ENCODE results near the gene SCN1B.
A peak's percentile ranks its signal among the peaks of the same experiment; 100 is the strongest.

Gene SCN1B

DNA sequence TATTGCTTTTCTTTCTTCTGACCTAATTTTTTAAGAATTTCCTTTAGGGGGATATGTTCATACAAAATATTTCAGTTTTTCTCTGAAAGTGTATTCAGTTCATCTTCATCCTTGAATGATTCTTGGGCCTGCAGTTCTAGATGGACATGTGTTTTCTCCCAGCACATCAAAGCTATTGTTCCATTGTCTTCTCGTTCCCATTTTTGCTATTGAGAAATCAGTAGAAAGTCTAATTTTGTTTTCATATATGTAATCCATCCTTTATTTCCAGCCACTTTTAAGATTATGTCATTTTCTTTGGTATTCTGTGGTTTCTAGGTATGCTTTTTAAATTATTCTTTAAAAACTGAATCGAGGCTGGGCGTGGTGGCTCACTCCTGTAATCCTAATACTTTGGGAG is 46.0 kb upstream of the SCN1B start:
- Histone ChIP-seq H3K4me1 (ENCODE audit: insufficient read depth, low read length) (peaks cover 7% of the 10 kb centered on the region; the same call in 1 of the 2 replicates), H4K20me1 (ENCODE audit: insufficient read depth, low read length) (no peaks in the 10 kb centered on the region), H3K27me3 (ENCODE audit: insufficient read depth, low read length, poor library complexity) (no peaks in the 10 kb centered on the region), H3K79me2 (ENCODE audit: insufficient read depth, low read length) (no peaks in the 10 kb centered on the region), H3K9ac (ENCODE audit: low read depth, low read length) (no peak overlapping the region), H3K4me2 (ENCODE audit: insufficient read depth, low read length) (no peak overlapping the region), H3K27ac (ENCODE audit: low read length) (no peak overlapping the region), H3K9me3 (ENCODE audit: insufficient read depth, low read length, severe bottlenecking) (no peaks in the 10 kb centered on the region), H3K4me3 (ENCODE audit: low read depth in 1 of 2, low read length in 2 of 2) (no peak overlapping the region), H2AFZ (ENCODE audit: low read depth, low read length) (no peak overlapping the region), H3K36me3 (ENCODE audit: insufficient read depth, low read length) (no peaks in the 10 kb centered on the region)
- no peak for ATAC-seq (ENCODE audit: insufficient read depth, low read depth)
- TF ChIP-seq EZH2 (IDR thresholded peaks at IDR 0.05; ENCODE audit: borderline replicate concordance, low read depth, low read length, severe bottlenecking) (no peak), CTCF (IDR thresholded peaks at IDR 0.05; ENCODE audit: borderline replicate concordance, extremely low read depth, low read length, poor library complexity, severe bottlenecking) (no peak)
- no peak for DNase-seq

DNA sequence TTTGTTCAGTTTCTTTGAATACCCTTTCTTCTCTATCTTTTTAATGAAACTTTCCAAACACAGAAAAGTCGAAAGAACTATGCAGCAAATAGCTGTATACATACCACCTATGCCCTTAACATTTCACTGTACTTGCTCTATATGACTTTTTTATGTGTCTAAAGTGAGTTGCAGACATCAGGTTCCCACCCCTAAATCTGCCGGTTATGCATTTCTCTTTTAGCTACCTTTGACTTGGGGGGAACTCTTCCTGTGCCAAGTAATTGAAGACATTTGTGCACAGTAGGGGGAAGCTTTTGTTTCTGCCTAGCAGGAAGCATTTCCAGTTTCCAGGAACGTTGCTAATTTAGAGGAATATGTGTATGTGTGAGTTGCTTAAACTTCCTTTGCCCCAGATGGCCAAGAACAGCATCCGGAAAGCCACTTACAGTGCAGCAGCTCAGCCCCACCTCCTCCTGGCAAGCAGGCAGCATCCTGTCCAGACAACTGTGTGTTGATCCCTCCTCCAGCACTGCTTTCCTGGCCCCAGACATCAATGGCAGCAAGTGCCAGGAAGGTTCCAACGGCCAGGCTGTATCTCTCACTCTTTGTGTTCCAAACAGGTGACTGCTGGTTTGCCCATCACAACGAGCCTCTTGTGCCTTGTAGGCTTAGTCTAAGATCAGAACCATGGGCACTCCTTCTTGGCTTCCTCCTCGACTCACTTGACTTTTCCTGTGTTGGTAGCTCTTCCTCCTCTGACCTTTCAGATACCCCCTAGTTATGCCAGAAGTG is 44.8 kb upstream of the SCN1B start:
- no peaks in the 10 kb centered on the region for H4K20me1 ChIP-seq (ENCODE audit: insufficient read depth, low read length)
- no peak overlapping the region for H3K9ac ChIP-seq (ENCODE audit: low read depth, low read length)
- no peaks in the 10 kb centered on the region for H3K27me3 ChIP-seq (ENCODE audit: insufficient read depth, low read length, poor library complexity)
- TF ChIP-seq CTCF (IDR thresholded peaks at IDR 0.05; ENCODE audit: borderline replicate concordance, extremely low read depth, low read length, poor library complexity, severe bottlenecking) (no peak), EZH2 (IDR thresholded peaks at IDR 0.05; ENCODE audit: borderline replicate concordance, low read depth, low read length, severe bottlenecking) (no peak)
- no peaks in the 10 kb centered on the region for H3K36me3 ChIP-seq (ENCODE audit: insufficient read depth, low read length)
- no peaks in the 10 kb centered on the region for H3K9me3 ChIP-seq (ENCODE audit: insufficient read depth, low read length, severe bottlenecking)
- H2AFZ ChIP-seq (ENCODE audit: low read depth, low read length) = peak overlapping the region; percentile 37; the same call in 1 of the 2 replicates
- no peak for DNase-seq
- no peak overlapping the region for H3K4me3 ChIP-seq (ENCODE audit: low read depth in 1 of 2, low read length in 2 of 2)
- ATAC-seq (ENCODE audit: insufficient read depth, low read depth) = peak; percentile 52; the same call in 1 of the 3 replicates
- H3K4me2 ChIP-seq (ENCODE audit: insufficient read depth, low read length) = no peak overlapping the region
- H3K79me2 ChIP-seq (ENCODE audit: insufficient read depth, low read length) = no peaks in the 10 kb centered on the region
- peaks cover 7% of the 10 kb centered on the region; the same call in 1 of the 2 replicates for H3K4me1 ChIP-seq (ENCODE audit: insufficient read depth, low read length)
- no peak overlapping the region for H3K27ac ChIP-seq (ENCODE audit: low read length)

DNA sequence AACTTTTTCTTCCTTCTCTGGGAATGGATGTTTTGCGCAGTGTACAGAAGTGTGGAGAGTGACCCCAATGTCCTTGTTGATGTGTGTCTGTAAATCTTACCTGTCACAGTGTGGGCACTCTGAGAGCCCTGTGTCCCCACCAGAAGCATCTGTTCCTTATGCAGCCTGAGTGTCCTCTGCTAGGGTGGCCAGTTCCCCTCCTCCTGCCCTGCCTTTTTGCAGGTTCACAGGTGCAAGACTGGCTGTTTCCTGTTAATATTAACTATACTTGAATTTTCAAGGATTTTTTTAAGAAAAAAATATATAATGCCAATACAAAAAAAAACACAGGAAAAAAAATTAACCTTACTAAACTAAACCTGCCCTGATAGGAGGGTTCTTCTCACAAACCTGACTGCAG is 42.2 kb upstream of the SCN1B start:
- Histone ChIP-seq H3K27me3 (ENCODE audit: insufficient read depth, low read length, poor library complexity) (no peaks in the 10 kb centered on the region), H3K79me2 (ENCODE audit: insufficient read depth, low read length) (no peaks in the 10 kb centered on the region), H3K9ac (ENCODE audit: low read depth, low read length) (no peak overlapping the region), H3K4me3 (ENCODE audit: low read depth in 1 of 2, low read length in 2 of 2) (no peak overlapping the region), H3K36me3 (ENCODE audit: insufficient read depth, low read length) (no peaks in the 10 kb centered on the region), H3K27ac (ENCODE audit: low read length) (no peak overlapping the region), H3K9me3 (ENCODE audit: insufficient read depth, low read length, severe bottlenecking) (no peaks in the 10 kb centered on the region), H3K4me2 (ENCODE audit: insufficient read depth, low read length) (no peak overlapping the region), H3K4me1 (ENCODE audit: insufficient read depth, low read length) (peaks cover 7% of the 10 kb centered on the region; the same call in 1 of the 2 replicates), H2AFZ (ENCODE audit: low read depth, low read length) (no peak overlapping the region), H4K20me1 (ENCODE audit: insufficient read depth, low read length) (no peaks in the 10 kb centered on the region)
- ATAC-seq (ENCODE audit: insufficient read depth, low read depth) = no peak
- DNase-seq = no peak
- TF ChIP-seq EZH2 (IDR thresholded peaks at IDR 0.05; ENCODE audit: borderline replicate concordance, low read depth, low read length, severe bottlenecking) (no peak), CTCF (IDR thresholded peaks at IDR 0.05; ENCODE audit: borderline replicate concordance, extremely low read depth, low read length, poor library complexity, severe bottlenecking) (no peak)

Data from DND-41 (cell line).